Thoracic aorta (tissue), 2 donors: ENCODE data around the gene CLTCL1. TPM values are rescaled to one million over a fixed set of nuclear protein-coding genes. Genes with fewer than 3 reads are reported as not detected.

Experiments
- ATAC-seq: fragments of 150-250 bp; one replicate; pipeline ENCODE4 v1.8.0; 2017; ENCODE audit warnings: low read depth; ENCODE audit not compliant: insufficient number of reproducible peaks, low FRiP score
- DNase-seq: peaks from one replicate; pipeline ENCODE4 v3.0.0-alpha.2; 2020; ENCODE audit warnings: low spot score
- H3K27ac ChIP-seq, 2 donors: fragments of 200-600 bp; sonication (generic); 1 replicate in 1 of 2; 2 replicates in 1 of 2; pipeline ENCODE4 v1.5.1; 2016; ENCODE audit warnings: mild to moderate bottlenecking in 2 of 2, moderate library complexity in 2 of 2
- H3K27me3 ChIP-seq: fragments of 200-600 bp; sonication (generic); replicated peaks from 2 replicates; pipeline ENCODE4 v1.6.0; 2016; ENCODE audit warnings: mild to moderate bottlenecking; ENCODE audit not compliant: insufficient read depth
- H3K36me3 ChIP-seq: fragments of 200-600 bp; sonication (generic); one replicate; pipeline ENCODE4 v1.5.1; 2016
- H3K4me1 ChIP-seq, 2 donors: fragments of 200-600 bp; sonication (generic); 1 replicate in 1 of 2; 2 replicates in 1 of 2; pipeline versions ENCODE4 v1.5.1 to v1.6.0; 2016; ENCODE audit warnings: low read depth in 2 of 2, mild to moderate bottlenecking in 1 of 2; ENCODE audit not compliant: control insufficient read depth in 1 of 2
- H3K4me3 ChIP-seq: fragments of 200-600 bp; sonication (generic); 2 replicates; pipeline ENCODE4 v1.5.1; 2016; ENCODE audit warnings: mild to moderate bottlenecking
- H3K9me3 ChIP-seq: fragments of 200-600 bp; sonication (generic); 2 replicates; pipeline ENCODE4 v1.5.1; 2016
- total RNA-seq, 2 donors: library from RNA; depleted of rRNA; stranded (reverse); fragments of >200 nt; gene quantifications; one replicate each; pipeline versions ENCODE4 v1.1.0 to v1.2.3, GENCODE V29; 2016
- TF ChIP-seq, protein P1 (sequence below): fragments of 200-600 bp; sonication (generic); IDR thresholded peaks from one replicate; pipeline ENCODE4 v1.5.1; 2019; ENCODE audit warnings: antibody characterized with exemption

Gene CLTCL1
- total RNA-seq, 2 donors from 2014 or later = 5.3 to 6.1 TPM

DNA sequence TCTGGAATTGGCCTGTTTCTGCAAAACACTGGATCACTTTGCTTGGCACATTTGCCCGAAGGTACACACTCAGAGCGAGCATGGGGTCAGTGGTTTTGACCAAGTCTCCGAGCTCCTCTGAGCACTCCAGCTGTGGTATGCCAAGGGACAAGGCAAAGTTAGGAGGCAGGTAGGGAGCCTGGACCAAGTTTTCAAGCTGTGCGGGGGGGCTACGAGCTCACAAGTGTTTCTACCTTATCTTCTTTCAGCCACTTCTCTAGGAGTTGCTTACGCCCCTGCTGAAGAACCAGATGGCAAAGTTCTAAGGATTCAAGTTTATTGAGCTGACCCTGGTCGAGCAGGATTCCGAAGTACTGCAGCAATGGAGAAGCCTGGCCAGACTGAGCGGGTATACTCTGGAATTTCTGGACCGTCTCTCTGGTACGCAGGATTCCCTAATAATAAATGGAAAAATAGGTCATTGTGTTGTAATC, 58.3 kb downstream of the CLTCL1 start:
- Histone ChIP-seq H3K27me3 (no peaks in the 10 kb centered on the region), H3K36me3 (peaks cover 5% of the 10 kb centered on the region), H3K4me1 (peaks cover 0 to 4% of the 10 kb centered on the region in 2 donors), H3K27ac (no peak overlapping the region), H3K9me3 (no peaks in the 10 kb centered on the region), H3K4me3 (no peak overlapping the region)
- ATAC-seq = no peak
- TF ChIP-seq, protein P1, sequence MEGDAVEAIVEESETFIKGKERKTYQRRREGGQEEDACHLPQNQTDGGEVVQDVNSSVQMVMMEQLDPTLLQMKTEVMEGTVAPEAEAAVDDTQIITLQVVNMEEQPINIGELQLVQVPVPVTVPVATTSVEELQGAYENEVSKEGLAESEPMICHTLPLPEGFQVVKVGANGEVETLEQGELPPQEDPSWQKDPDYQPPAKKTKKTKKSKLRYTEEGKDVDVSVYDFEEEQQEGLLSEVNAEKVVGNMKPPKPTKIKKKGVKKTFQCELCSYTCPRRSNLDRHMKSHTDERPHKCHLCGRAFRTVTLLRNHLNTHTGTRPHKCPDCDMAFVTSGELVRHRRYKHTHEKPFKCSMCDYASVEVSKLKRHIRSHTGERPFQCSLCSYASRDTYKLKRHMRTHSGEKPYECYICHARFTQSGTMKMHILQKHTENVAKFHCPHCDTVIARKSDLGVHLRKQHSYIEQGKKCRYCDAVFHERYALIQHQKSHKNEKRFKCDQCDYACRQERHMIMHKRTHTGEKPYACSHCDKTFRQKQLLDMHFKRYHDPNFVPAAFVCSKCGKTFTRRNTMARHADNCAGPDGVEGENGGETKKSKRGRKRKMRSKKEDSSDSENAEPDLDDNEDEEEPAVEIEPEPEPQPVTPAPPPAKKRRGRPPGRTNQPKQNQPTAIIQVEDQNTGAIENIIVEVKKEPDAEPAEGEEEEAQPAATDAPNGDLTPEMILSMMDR = no peak
- DNase-seq = no peak

DNA sequence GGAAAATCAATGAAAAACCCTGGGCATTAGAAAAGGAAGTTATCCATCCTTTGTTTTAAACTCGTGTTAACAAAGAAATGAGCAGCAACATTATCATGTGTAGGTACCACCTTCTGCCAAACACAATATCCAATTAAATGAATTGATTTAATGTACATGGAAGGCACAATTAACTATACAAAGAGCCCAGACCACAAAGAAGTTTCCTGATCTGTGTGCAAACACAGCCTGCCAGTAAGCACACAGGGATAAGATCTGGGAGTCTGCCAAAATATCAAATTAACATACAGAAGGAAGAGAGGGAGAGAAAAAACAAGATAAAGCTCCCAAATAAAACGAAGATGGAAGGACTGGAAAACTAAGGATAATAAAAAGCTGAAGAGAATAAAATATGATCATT, 58.9 kb downstream of the CLTCL1 start:
- ATAC-seq = no peak
- TF ChIP-seq, protein P1 = no peak
- H3K36me3 ChIP-seq = peaks cover 5% of the 10 kb centered on the region

DNA sequence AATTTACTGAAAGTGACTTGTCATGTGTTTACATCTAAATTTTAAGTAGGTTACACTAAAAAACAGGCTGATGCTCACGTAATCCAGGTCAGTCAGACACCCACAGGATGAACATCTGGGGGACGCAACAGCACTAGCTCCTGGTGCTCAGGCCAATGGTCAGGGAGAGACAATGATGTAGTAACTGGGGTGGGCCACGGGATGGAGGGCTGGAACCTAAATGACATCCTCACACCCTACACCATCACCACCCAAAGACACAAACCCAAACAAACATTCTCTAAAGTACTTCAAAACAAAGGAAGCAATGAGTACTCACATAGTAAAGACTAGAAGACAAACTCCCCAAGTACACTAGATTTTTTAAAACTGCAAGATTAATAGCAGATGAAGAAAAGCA, 59.5 kb downstream of the CLTCL1 start:
- TF ChIP-seq, protein P1 = no peak
- Histone ChIP-seq H3K9me3 (no peaks in the 10 kb centered on the region), H3K4me1 (peaks cover 0 to 9% of the 10 kb centered on the region in 2 donors), H3K36me3 (peaks cover 5% of the 10 kb centered on the region), H3K4me3 (no peak overlapping the region), H3K27ac (no peak overlapping the region), H3K27me3 (no peaks in the 10 kb centered on the region)
- DNase-seq = no peak
- no peak for ATAC-seq

More for the DNA sequence above, 58.9 kb downstream of the CLTCL1 start:
- H3K9me3 ChIP-seq = no peaks in the 10 kb centered on the region
- no peak overlapping the region for H3K4me3 ChIP-seq
- no peak overlapping the region for H3K27ac ChIP-seq
- H3K27me3 ChIP-seq = no peaks in the 10 kb centered on the region
- peaks cover 0 to 9% of the 10 kb centered on the region in 2 donors for H3K4me1 ChIP-seq
- no peak for DNase-seq

DNA sequence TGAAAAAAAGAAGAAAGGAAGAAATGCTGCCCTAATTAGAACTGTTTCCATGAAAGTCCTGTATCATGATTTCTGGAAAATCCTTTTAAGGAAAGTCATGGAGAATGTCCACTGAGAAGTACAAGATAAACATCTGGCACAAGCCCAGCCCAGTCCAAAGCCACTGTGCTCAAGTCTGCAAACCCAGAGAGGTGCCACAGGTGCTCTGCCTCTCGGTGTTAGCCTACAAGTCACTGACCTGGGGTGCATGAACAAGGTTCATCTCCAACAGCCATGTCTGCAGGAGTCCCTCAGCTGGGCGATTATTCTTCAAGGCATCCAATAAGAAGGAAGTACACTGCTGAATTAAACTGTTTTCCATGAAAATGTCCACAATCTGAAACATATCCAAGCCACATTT, 61.9 kb downstream of the CLTCL1 start:
- Histone ChIP-seq H3K27ac (no peak overlapping the region), H3K4me3 (no peak overlapping the region), H3K9me3 (no peaks in the 10 kb centered on the region), H3K4me1 (peaks cover 0 to 9% of the 10 kb centered on the region in 2 donors), H3K36me3 (peaks cover 5% of the 10 kb centered on the region), H3K27me3 (no peaks in the 10 kb centered on the region)
- DNase-seq = no peak
- ATAC-seq = no peak
- TF ChIP-seq, protein P1 = no peak

DNA sequence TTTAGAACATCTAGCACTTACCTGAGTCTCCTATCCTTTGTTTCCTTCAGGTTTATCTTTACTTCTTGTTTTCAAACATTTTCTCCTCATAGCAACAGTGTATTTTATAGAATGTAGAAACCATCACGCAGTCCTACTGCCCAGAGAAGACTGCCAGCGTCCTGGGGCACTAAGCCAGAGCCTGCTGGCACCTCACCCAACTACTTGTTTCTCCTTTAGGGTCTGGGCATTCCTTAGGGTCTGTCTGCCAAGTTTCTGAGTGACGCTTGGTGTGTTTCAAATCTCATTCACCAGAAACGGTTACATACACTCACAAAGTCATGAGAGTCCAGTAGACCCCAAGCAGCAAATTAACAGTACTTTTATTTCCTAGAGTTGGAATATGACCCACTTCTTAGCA, 63.3 kb downstream of the CLTCL1 start:
- ATAC-seq = no peak
- no peak overlapping the region for H3K27ac ChIP-seq
- no peaks in the 10 kb centered on the region for H3K9me3 ChIP-seq
- no peak overlapping the region for H3K4me3 ChIP-seq
- DNase-seq = no peak
- H3K27me3 ChIP-seq = no peaks in the 10 kb centered on the region
- H3K4me1 ChIP-seq = peaks cover 0 to 9% of the 10 kb centered on the region in 2 donors
- TF ChIP-seq, protein P1 = no peak
- peaks cover under 1% of the 10 kb centered on the region for H3K36me3 ChIP-seq
